SJSA1 (cell line): ENCODE measurements around the gene FCGBP. TPM values are rescaled to one million over a fixed set of nuclear protein-coding genes. Genes with fewer than 3 reads are reported as not detected.
A peak's percentile ranks its signal among the peaks of the same experiment; 100 is the strongest.
"Not testable (repeated sequence)": the region's sequence is repeated elsewhere in the genome, so short reads cannot be mapped to it uniquely, and the experiment has no call there.

Experiments
- DNase-seq, 2 experiments: peaks; one replicate each; pipeline ENCODE4 v3.0.0-alpha.2; 2015 to 2020; ENCODE audit warnings: low spot score in 2 of 2, low read depth in 1 of 2
- H3K27ac ChIP-seq: fragments of 250-450 bp; sonication (Bioruptor Pico); 2 replicates; pipeline ENCODE4 v1.5.1; 2020; ENCODE audit warnings: mild to moderate bottlenecking, moderate library complexity
- H3K27me3 ChIP-seq: fragments of 250-450 bp; sonication (Bioruptor Pico); replicated peaks from 2 replicates; pipeline ENCODE4 v1.5.1; 2020; ENCODE audit warnings: mild to moderate bottlenecking, moderate library complexity
- H3K36me3 ChIP-seq: fragments of 250-450 bp; sonication (Bioruptor Pico); 2 replicates; pipeline ENCODE4 v1.5.1; 2020; ENCODE audit warnings: mild to moderate bottlenecking
- H3K4me1 ChIP-seq: fragments of 250-450 bp; sonication (Bioruptor Pico); replicated peaks from 2 replicates; pipeline ENCODE4 v1.6.1; 2021; ENCODE audit warnings: mild to moderate bottlenecking
- H3K4me3 ChIP-seq: fragments of 250-450 bp; sonication (Bioruptor Pico); 2 replicates; pipeline ENCODE4 v1.5.1; 2020; ENCODE audit warnings: mild to moderate bottlenecking
- H3K9me3 ChIP-seq: fragments of 250-450 bp; sonication (Bioruptor Pico); replicated peaks from 2 replicates; pipeline ENCODE4 v1.5.1; 2020; ENCODE audit warnings: mild to moderate bottlenecking
- total RNA-seq: library from RNA; depleted of rRNA; stranded (reverse); fragments of >200 nt; shearing (Covaris generic); gene quantifications from 2 replicates; pipeline ENCODE4 v1.2.3, GENCODE V29; 2014

FCGBP gene
- total RNA-seq, 1 experiment from 2014 or later, result 0.03 TPM

- DNase-seq, result no peak
- Histone ChIP-seq H3K4me3 (no peak overlapping the region), H3K4me1 (no peaks in the 10 kb centered on the region), H3K27me3 (no peaks in the 10 kb centered on the region), H3K36me3 (no peaks in the 10 kb centered on the region), H3K9me3 (no peaks in the 10 kb centered on the region), H3K27ac (no peak overlapping the region)
Observed at GRCh38 chr19:39919976-39920375, 14.5 kb downstream of the FCGBP start.

- peak in 1 of 2 experiments; percentile 37 for DNase-seq
- no peak overlapping the region for H3K4me3 ChIP-seq
- no peaks in the 10 kb centered on the region for H3K27me3 ChIP-seq
- no peaks in the 10 kb centered on the region for H3K4me1 ChIP-seq
- no peaks in the 10 kb centered on the region for H3K9me3 ChIP-seq
- no peaks in the 10 kb centered on the region for H3K36me3 ChIP-seq
- no peak overlapping the region for H3K27ac ChIP-seq
Observed at GRCh38 chr19:39918183-39918651, 16.2 kb downstream of the FCGBP start.

GRCh38 chr19:39917561-39918182 is 16.8 kb downstream of the FCGBP start:
- Histone ChIP-seq H3K27ac (no peak overlapping the region), H3K9me3 (no peaks in the 10 kb centered on the region), H3K36me3 (no peaks in the 10 kb centered on the region), H3K4me3 (no peak overlapping the region), H3K27me3 (no peaks in the 10 kb centered on the region), H3K4me1 (no peaks in the 10 kb centered on the region)
- DNase-seq, result peak in 1 of 2 experiments; percentile 37

GRCh38 chr19:39916851-39917396 is 17.5 kb downstream of the FCGBP start:
- H3K27ac ChIP-seq, result no peak overlapping the region
- DNase-seq, result peak in 1 of 2 experiments; percentile 21
- H3K9me3 ChIP-seq, result no peaks in the 10 kb centered on the region
- no peaks in the 10 kb centered on the region for H3K36me3 ChIP-seq
- no peaks in the 10 kb centered on the region for H3K4me1 ChIP-seq
- H3K27me3 ChIP-seq, result no peaks in the 10 kb centered on the region
- H3K4me3 ChIP-seq, result no peak overlapping the region

- Histone ChIP-seq H3K4me3 (no peak overlapping the region), H3K27me3 (no peaks in the 10 kb centered on the region), H3K9me3 (no peaks in the 10 kb centered on the region), H3K27ac (no peak overlapping the region), H3K36me3 (no peaks in the 10 kb centered on the region), H3K4me1 (no peaks in the 10 kb centered on the region)
- peak in 1 of 2 experiments; percentile 32 for DNase-seq
Observed at GRCh38 chr19:39916236-39916635, 18.2 kb downstream of the FCGBP start.

GRCh38 chr19:39915848-39916215 is 18.6 kb downstream of the FCGBP start:
- Histone ChIP-seq H3K4me1 (no peaks in the 10 kb centered on the region), H3K36me3 (no peaks in the 10 kb centered on the region), H3K27me3 (no peaks in the 10 kb centered on the region), H3K9me3 (no peaks in the 10 kb centered on the region), H3K27ac (no peak overlapping the region), H3K4me3 (no peak overlapping the region)
- DNase-seq, result no peak

GRCh38 chr19:39915101-39915847 is 19.2 kb downstream of the FCGBP start:
- no peaks in the 10 kb centered on the region for H3K27me3 ChIP-seq
- no peaks in the 10 kb centered on the region for H3K9me3 ChIP-seq
- no peaks in the 10 kb centered on the region for H3K36me3 ChIP-seq
- no peaks in the 10 kb centered on the region for H3K4me1 ChIP-seq
- H3K4me3 ChIP-seq, result no peak overlapping the region
- peak in 1 of 2 experiments; percentile 36 for DNase-seq
- no peak overlapping the region for H3K27ac ChIP-seq

GRCh38 chr19:39913682-39914333 is 20.6 kb downstream of the FCGBP start:
- DNase-seq, result peak in 1 of 2 experiments; percentile 35
- H3K27me3 ChIP-seq, result no peaks in the 10 kb centered on the region; the same call in 1 of the 2 replicates

GRCh38 chr19:39908803-39909202 is 25.6 kb downstream of the FCGBP start:
- Histone ChIP-seq H3K4me3 (no peak overlapping the region), H3K27me3 (no peaks in the 10 kb centered on the region; the same call in 1 of the 2 replicates), H3K4me1 (no peaks in the 10 kb centered on the region), H3K9me3 (no peaks in the 10 kb centered on the region), H3K36me3 (no peaks in the 10 kb centered on the region), H3K27ac (no peak overlapping the region)
- DNase-seq, result peak in 1 of 2 experiments; percentile 9

More at GRCh38 chr19:39913682-39914333, 20.6 kb downstream of the FCGBP start:
- H3K4me1 ChIP-seq, result no peaks in the 10 kb centered on the region
- H3K27ac ChIP-seq, result no peak overlapping the region
- H3K4me3 ChIP-seq, result no peak overlapping the region
- no peaks in the 10 kb centered on the region for H3K36me3 ChIP-seq
- no peaks in the 10 kb centered on the region for H3K9me3 ChIP-seq

- no peaks in the 10 kb centered on the region for H3K9me3 ChIP-seq
- no peaks in the 10 kb centered on the region for H3K36me3 ChIP-seq
- H3K27ac ChIP-seq, result no peak overlapping the region
- H3K4me1 ChIP-seq, result no peaks in the 10 kb centered on the region
- no peak overlapping the region for H3K4me3 ChIP-seq
- no peaks in the 10 kb centered on the region; the same call in 1 of the 2 replicates for H3K27me3 ChIP-seq
- DNase-seq, result no peak
Observed at GRCh38 chr19:39906820-39907611, 27.4 kb downstream of the FCGBP start.

GRCh38 chr19:39906283-39906682 is 28.2 kb downstream of the FCGBP start:
- Histone ChIP-seq H3K36me3 (no peaks in the 10 kb centered on the region), H3K9me3 (no peaks in the 10 kb centered on the region), H3K27ac (no peak overlapping the region), H3K4me3 (no peak overlapping the region), H3K27me3 (no peaks in the 10 kb centered on the region; the same call in 1 of the 2 replicates), H3K4me1 (no peaks in the 10 kb centered on the region)
- DNase-seq, result no peak

- H3K27ac ChIP-seq, DNase-seq, H3K4me1 ChIP-seq, H3K9me3 ChIP-seq, H3K4me3 ChIP-seq, H3K36me3 ChIP-seq, H3K27me3 ChIP-seq: not testable (repeated sequence)
Observed at GRCh38 chr19:39903486-39904091, 30.8 kb downstream of the FCGBP start.

GRCh38 chr19:39902326-39902725 is 32.1 kb downstream of the FCGBP start:
- not testable (repeated sequence) for H3K27ac ChIP-seq, H3K36me3 ChIP-seq, DNase-seq, H3K4me3 ChIP-seq, H3K27me3 ChIP-seq, H3K9me3 ChIP-seq, H3K4me1 ChIP-seq
